SK-N-SH treated with all-trans-retinoic acid at 6 μM for 48 hours (cell line): ENCODE data around the gene WFDC9.
"Not testable (repeated sequence)": the region's sequence is repeated elsewhere in the genome, so short reads cannot be mapped to it uniquely, and the experiment has no call there.

Experiments used
- ATAC-seq: fragments of 200-7000 bp; cut with Tn5 transposase; 3 replicates; pipeline ENCODE4 v1.9.1; 2020; ENCODE audit warnings: mild to moderate bottlenecking, moderate library complexity
- ARNTL ChIP-seq: fragments of 450-650 bp; formaldehyde crosslinking; IDR thresholded peaks from 2 replicates; pipeline ENCODE4 v1.5.0; 2020; ENCODE audit warnings: low read depth, mild to moderate bottlenecking, moderate library complexity, borderline replicate concordance
- BACH2 ChIP-seq: fragments of 250-450 bp; sonication (Bioruptor Pico); IDR thresholded peaks from 2 replicates; pipeline ENCODE4 v1.9.0; 2021; ENCODE audit warnings: mild to moderate bottlenecking, borderline replicate concordance
- CREB5 ChIP-seq: fragments of 250-450 bp; sonication (Bioruptor Pico); IDR thresholded peaks from 2 replicates; pipeline ENCODE4 v1.5.1; 2020; ENCODE audit warnings: low read depth, mild to moderate bottlenecking, moderate library complexity
- CSDC2 ChIP-seq: fragments of 250-450 bp; sonication (Bioruptor Pico); IDR thresholded peaks from 2 replicates; pipeline ENCODE4 v1.5.0; 2020; ENCODE audit warnings: mild to moderate bottlenecking, moderate library complexity
- ESRRG ChIP-seq: fragments of 250-450 bp; sonication (Bioruptor Pico); IDR thresholded peaks from 2 replicates; pipeline ENCODE4 v1.6.1; 2021; ENCODE audit warnings: mild to moderate bottlenecking
- GLIS3 ChIP-seq: fragments of 250-450 bp; sonication (Bioruptor Pico); IDR thresholded peaks from 2 replicates; pipeline ENCODE4 v1.5.0; 2020; ENCODE audit warnings: mild to moderate bottlenecking, moderate library complexity
- ISL1 ChIP-seq: fragments of 250-450 bp; sonication (Bioruptor Pico); IDR thresholded peaks from 2 replicates; pipeline ENCODE4 v2.1.2; 2022; ENCODE audit warnings: mild to moderate bottlenecking, moderate library complexity
- OSR1 ChIP-seq: fragments of 250-450 bp; sonication (Bioruptor Pico); IDR thresholded peaks from 2 replicates; pipeline ENCODE4 v1.8.0; 2022; ENCODE audit warnings: moderate library complexity, mild to moderate bottlenecking, inconsistent platforms
- POU6F1 ChIP-seq: fragments of 250-450 bp; sonication (Bioruptor Pico); IDR thresholded peaks from 2 replicates; pipeline ENCODE4 v1.8.0; 2021; ENCODE audit warnings: low read depth, mild to moderate bottlenecking, moderate library complexity, borderline replicate concordance
- PPARA ChIP-seq: fragments of 250-450 bp; sonication (Bioruptor Pico); IDR thresholded peaks from 2 replicates; pipeline ENCODE4 v1.5.0; 2020; ENCODE audit warnings: mild to moderate bottlenecking, borderline replicate concordance
- RARB ChIP-seq: fragments of 250-450 bp; sonication (Bioruptor Pico); IDR thresholded peaks from 2 replicates; pipeline ENCODE4 v1.8.0; 2021; ENCODE audit warnings: mild to moderate bottlenecking, moderate library complexity
- SNAI2 ChIP-seq: fragments of 250-450 bp; sonication (Bioruptor Pico); IDR thresholded peaks from 2 replicates; pipeline ENCODE4 v1.5.0; 2020; ENCODE audit warnings: mild to moderate bottlenecking, moderate library complexity
- TCF4 ChIP-seq: fragments of 250-450 bp; sonication (Bioruptor Pico); IDR thresholded peaks from 2 replicates; pipeline ENCODE4 v1.8.0; 2021; ENCODE audit warnings: mild to moderate bottlenecking, moderate library complexity, borderline replicate concordance
- TOX ChIP-seq: fragments of 250-450 bp; sonication (Bioruptor Pico); IDR thresholded peaks from 2 replicates; pipeline ENCODE4 v1.8.0; 2021; ENCODE audit warnings: mild to moderate bottlenecking, moderate library complexity, borderline replicate concordance
- ZC3H10 ChIP-seq: fragments of 250-450 bp; sonication (Bioruptor Pico); IDR thresholded peaks from 2 replicates; pipeline ENCODE4 v1.5.1; 2021; ENCODE audit warnings: mild to moderate bottlenecking, moderate library complexity
- ZFP3 ChIP-seq: fragments of 250-450 bp; sonication (Bioruptor Pico); IDR thresholded peaks from 2 replicates; pipeline ENCODE4 v1.5.0; 2020; ENCODE audit warnings: mild to moderate bottlenecking, moderate library complexity
- ZFP30 ChIP-seq: fragments of 450-650 bp; formaldehyde crosslinking; IDR thresholded peaks from 2 replicates; pipeline ENCODE4 v1.5.0; 2022; ENCODE audit warnings: mild to moderate bottlenecking, moderate library complexity
- ZNF565 ChIP-seq: fragments of 450-650 bp; formaldehyde crosslinking; conservative IDR thresholded peaks from 2 replicates; pipeline ENCODE4 v1.5.0; 2020; ENCODE audit warnings: low read depth, mild to moderate bottlenecking, moderate library complexity
- ZNF70 ChIP-seq: fragments of 450-650 bp; formaldehyde crosslinking; IDR thresholded peaks from 2 replicates; pipeline ENCODE4 v1.5.0; 2020; ENCODE audit warnings: mild to moderate bottlenecking, moderate library complexity
- ZNF8 ChIP-seq: fragments of 450-650 bp; formaldehyde crosslinking; IDR thresholded peaks from 2 replicates; pipeline ENCODE4 v1.5.0; 2020; ENCODE audit warnings: mild to moderate bottlenecking, moderate library complexity
- TF ChIP-seq, protein P1 (sequence below): fragments of 250-450 bp; sonication (Bioruptor Pico); IDR thresholded peaks from 2 replicates; pipeline ENCODE4 v1.8.0; 2020; ENCODE audit warnings: mild to moderate bottlenecking, moderate library complexity, borderline replicate concordance
- TF ChIP-seq, protein P2 (sequence below): fragments of 250-450 bp; sonication (Bioruptor Pico); IDR thresholded peaks from 2 replicates; pipeline ENCODE4 v1.5.1; 2021; ENCODE audit warnings: mild to moderate bottlenecking, moderate library complexity

WFDC9 gene

GRCh38 chr20:45647441-45648050 lies 16.5 kb upstream of the WFDC9 start:
- no peak for TF ChIP-seq BACH2 (CRISPR knock-in tag)
- TF ChIP-seq ARNTL (CRISPR knock-in tag), result no peak
- no peak for TF ChIP-seq ZNF8
- TF ChIP-seq, protein P1, sequence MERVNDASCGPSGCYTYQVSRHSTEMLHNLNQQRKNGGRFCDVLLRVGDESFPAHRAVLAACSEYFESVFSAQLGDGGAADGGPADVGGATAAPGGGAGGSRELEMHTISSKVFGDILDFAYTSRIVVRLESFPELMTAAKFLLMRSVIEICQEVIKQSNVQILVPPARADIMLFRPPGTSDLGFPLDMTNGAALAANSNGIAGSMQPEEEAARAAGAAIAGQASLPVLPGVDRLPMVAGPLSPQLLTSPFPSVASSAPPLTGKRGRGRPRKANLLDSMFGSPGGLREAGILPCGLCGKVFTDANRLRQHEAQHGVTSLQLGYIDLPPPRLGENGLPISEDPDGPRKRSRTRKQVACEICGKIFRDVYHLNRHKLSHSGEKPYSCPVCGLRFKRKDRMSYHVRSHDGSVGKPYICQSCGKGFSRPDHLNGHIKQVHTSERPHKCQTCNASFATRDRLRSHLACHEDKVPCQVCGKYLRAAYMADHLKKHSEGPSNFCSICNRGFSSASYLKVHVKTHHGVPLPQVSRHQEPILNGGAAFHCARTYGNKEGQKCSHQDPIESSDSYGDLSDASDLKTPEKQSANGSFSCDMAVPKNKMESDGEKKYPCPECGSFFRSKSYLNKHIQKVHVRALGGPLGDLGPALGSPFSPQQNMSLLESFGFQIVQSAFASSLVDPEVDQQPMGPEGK, result no peak
- TF ChIP-seq CSDC2 (CRISPR knock-in tag), result no peak
- TF ChIP-seq ZFP3 (CRISPR knock-in tag), result no peak
- TF ChIP-seq CREB5 (CRISPR knock-in tag), result no peak
- TF ChIP-seq, protein P2, sequence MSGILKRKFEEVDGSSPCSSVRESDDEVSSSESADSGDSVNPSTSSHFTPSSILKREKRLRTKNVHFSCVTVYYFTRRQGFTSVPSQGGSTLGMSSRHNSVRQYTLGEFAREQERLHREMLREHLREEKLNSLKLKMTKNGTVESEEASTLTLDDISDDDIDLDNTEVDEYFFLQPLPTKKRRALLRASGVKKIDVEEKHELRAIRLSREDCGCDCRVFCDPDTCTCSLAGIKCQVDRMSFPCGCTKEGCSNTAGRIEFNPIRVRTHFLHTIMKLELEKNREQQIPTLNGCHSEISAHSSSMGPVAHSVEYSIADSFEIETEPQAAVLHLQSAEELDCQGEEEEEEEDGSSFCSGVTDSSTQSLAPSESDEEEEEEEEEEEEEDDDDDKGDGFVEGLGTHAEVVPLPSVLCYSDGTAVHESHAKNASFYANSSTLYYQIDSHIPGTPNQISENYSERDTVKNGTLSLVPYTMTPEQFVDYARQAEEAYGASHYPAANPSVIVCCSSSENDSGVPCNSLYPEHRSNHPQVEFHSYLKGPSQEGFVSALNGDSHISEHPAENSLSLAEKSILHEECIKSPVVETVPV (CRISPR knock-in tag), result no peak
- TF ChIP-seq ESRRG, result no peak
- TF ChIP-seq RARB (CRISPR knock-in tag), result no peak
- ATAC-seq, result no peak

DNA sequence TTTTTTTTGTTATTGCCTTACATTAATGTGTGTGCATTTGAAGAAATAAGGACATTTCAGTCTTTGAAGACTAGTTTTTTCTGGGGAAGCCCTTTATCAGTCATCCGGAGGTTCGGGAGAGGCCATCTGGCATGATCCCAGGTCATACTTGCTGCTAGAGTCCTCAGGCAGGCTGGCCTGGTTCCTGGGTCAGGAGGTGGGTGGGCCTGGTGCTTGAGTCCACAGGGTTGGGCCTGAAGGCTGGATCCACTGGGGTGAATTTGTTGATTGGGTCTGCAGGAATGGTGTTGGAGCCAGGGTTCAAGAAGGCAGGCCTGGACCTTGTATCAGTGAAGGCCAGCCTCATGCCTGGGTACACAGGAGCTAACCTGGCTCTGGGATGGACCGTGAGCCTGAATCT lies 15.8 kb upstream of the WFDC9 start:
- no peak for ATAC-seq

DNA sequence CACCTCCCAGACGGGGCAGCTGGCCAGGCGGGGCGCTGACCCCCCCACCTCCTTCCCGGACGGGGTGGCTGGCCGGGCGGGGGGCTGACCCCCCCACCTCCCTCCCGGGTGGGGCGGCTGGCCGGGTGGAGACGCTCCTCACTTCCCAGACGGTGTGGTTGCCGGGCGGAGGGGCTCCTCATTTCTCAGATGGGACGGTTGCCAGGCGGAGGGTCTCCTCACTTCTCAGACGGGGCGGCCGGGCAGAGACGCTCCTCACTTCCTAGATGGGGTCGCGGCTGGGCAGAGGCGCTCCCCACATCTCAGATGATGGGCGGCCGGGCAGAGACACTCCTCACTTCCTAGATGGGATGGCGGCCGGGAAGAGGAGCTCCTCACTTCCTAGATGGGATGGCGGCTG lies 14.8 kb upstream of the WFDC9 start:
- not testable (repeated sequence) for ATAC-seq

More for the DNA sequence above, 15.8 kb upstream of the WFDC9 start:
- TF ChIP-seq ZNF565 (CRISPR knock-in tag) (no peak), ARNTL (CRISPR knock-in tag) (no peak), ZNF8 (no peak), CSDC2 (CRISPR knock-in tag) (no peak), ESRRG (no peak), ISL1 (CRISPR knock-in tag) (no peak), ZC3H10 (CRISPR knock-in tag) (no peak)

GRCh38 chr20:45641076-45641475 lies 10.0 kb upstream of the WFDC9 start:
- ATAC-seq, result not testable (repeated sequence)

DNA sequence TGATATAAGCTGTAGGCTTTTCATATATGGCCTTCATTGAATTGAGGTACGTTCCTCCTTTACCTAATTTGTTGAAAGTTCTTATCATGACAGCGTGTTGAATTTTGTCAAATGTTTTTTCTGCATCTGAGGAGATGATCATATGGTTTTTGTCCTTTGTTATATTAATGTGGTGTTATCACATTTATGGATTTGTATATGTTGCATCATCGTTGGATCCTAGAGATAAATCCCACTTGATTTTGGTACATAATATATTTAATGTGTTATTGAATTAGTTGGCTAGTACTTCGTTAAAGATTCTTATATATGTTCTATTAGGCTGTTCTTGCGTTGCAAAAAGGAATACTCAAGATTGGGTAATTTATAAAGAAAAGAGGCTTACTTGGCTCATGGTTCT lies 8.6 kb upstream of the WFDC9 start:
- ATAC-seq, result no peak

GRCh38 chr20:45636513-45636912 lies 5.4 kb upstream of the WFDC9 start:
- no peak for ATAC-seq
- no peak for TF ChIP-seq RARB (CRISPR knock-in tag)
- no peak for TF ChIP-seq CSDC2 (CRISPR knock-in tag)
- TF ChIP-seq CREB5 (CRISPR knock-in tag), result no peak
- TF ChIP-seq, protein P1, result no peak
- TF ChIP-seq ARNTL (CRISPR knock-in tag), result no peak
- no peak for TF ChIP-seq ZC3H10 (CRISPR knock-in tag)
- no peak for TF ChIP-seq ZFP3 (CRISPR knock-in tag)
- TF ChIP-seq PPARA, result no peak
- no peak for TF ChIP-seq ZNF565 (CRISPR knock-in tag)
- no peak for TF ChIP-seq ZNF70
- no peak for TF ChIP-seq ZFP30 (CRISPR knock-in tag)
- TF ChIP-seq GLIS3 (CRISPR knock-in tag), result no peak
- no peak for TF ChIP-seq ESRRG
- TF ChIP-seq BACH2 (CRISPR knock-in tag), result no peak
- no peak for TF ChIP-seq TCF4 (CRISPR knock-in tag)
- no peak for TF ChIP-seq SNAI2 (CRISPR knock-in tag)
- TF ChIP-seq OSR1 (CRISPR knock-in tag), result no peak
- TF ChIP-seq POU6F1 (CRISPR knock-in tag), result no peak
- TF ChIP-seq TOX, result no peak

More for the DNA sequence above, 8.6 kb upstream of the WFDC9 start:
- TF ChIP-seq ZFP3 (CRISPR knock-in tag) (no peak), ZFP30 (CRISPR knock-in tag) (no peak), PPARA (no peak), ZNF8 (no peak), TCF4 (CRISPR knock-in tag) (no peak)
